Tibial nerve (tissue), 4 donors: ENCODE data around the gene PGBD5. TPM values are rescaled to one million over a fixed set of nuclear protein-coding genes. Genes with fewer than 3 reads are reported as not detected.
A peak's percentile ranks its signal among the peaks of the same experiment; 100 is the strongest.

Experiments
- DNase-seq, 2 donors: peaks; one replicate each; pipeline ENCODE4 v3.0.0-alpha.2; 2019; ENCODE audit warnings: low spot score in 2 of 2
- H3K27ac ChIP-seq, 4 donors: fragments of 200-600 bp; sonication (generic) in 3 of 4; one replicate each; pipeline ENCODE4 v1.5.1; 2017 to 2019; ENCODE audit warnings: mild to moderate bottlenecking in 1 of 4
- H3K27me3 ChIP-seq, 2 donors: fragments of 200-600 bp; sonication (generic) in 1 of 2; one replicate each; pipeline versions ENCODE4 v1.5.1 to v1.6.0; 2017 to 2019
- H3K36me3 ChIP-seq, 3 donors: fragments of 200-600 bp; sonication (generic); one replicate each; pipeline ENCODE4 v1.5.1; 2018 to 2019
- H3K4me1 ChIP-seq, 4 donors: fragments of 200-600 bp; sonication (generic) in 3 of 4; one replicate each; pipeline ENCODE4 v1.5.1; 2017 to 2019
- H3K4me3 ChIP-seq, 4 donors: fragments of 200-600 bp; sonication (generic) in 3 of 4; one replicate each; pipeline ENCODE4 v1.5.1; 2017 to 2019; ENCODE audit warnings: mild to moderate bottlenecking in 1 of 4, moderate library complexity in 1 of 4
- H3K9me3 ChIP-seq, 4 donors: fragments of 200-600 bp; sonication (generic) in 3 of 4; one replicate each; pipeline ENCODE4 v1.5.1; 2017 to 2019
- CTCF ChIP-seq, 5 experiments: fragments of 200-600 bp in 3 of 5; fragments of 450-650 bp in 2 of 5; sonication (generic) in 3 of 5; IDR thresholded peaks; one replicate each; pipeline ENCODE4 v1.5.1; 2016 to 2019; ENCODE audit warnings: antibody characterized with exemption in 5 of 5, mild to moderate bottlenecking in 3 of 5, moderate library complexity in 2 of 5
- EP300 ChIP-seq, 2 donors: sonication (generic); formaldehyde crosslinking; IDR thresholded peaks; one replicate each; pipeline ENCODE4 v1.6.1; 2017; ENCODE audit warnings: antibody characterized with exemption in 2 of 2, mild to moderate bottlenecking in 1 of 2
- POLR2A ChIP-seq, 2 donors: fragments of 450-650 bp; IDR thresholded peaks; one replicate each; pipeline ENCODE4 v1.6.1; 2017; ENCODE audit warnings: antibody characterized with exemption in 2 of 2, mild to moderate bottlenecking in 2 of 2, moderate library complexity in 2 of 2
- WGBS, 2 donors: methylation state at CpG; one replicate each; pipeline ENCODE4 v1.1.5; 2018; 5-methylcytosine and 5-hydroxymethylcytosine counted together
- total RNA-seq, 4 donors: library from RNA; depleted of rRNA; stranded (reverse); fragments of >200 nt; gene quantifications; one replicate each; pipeline ENCODE4 v1.1.0, GENCODE V29; 2016

The PGBD5 gene
- total RNA-seq, 4 donors from 2014 or later, result 1.4 to 5.1 (median 2.2) TPM

- no peak for TF ChIP-seq CTCF (IDR thresholded peaks at IDR 0.05)
- TF ChIP-seq EP300 (IDR thresholded peaks at IDR 0.05), result no peak
- no peak for TF ChIP-seq POLR2A (IDR thresholded peaks at IDR 0.05)
- Histone ChIP-seq H3K27ac (peak overlapping the region in 1 of 4 donors; percentile 30), H3K36me3 (no peaks in the 10 kb centered on the region), H3K27me3 (no peaks in the 10 kb centered on the region), H3K9me3 (peaks cover 0 to 19% (median 0%) of the 10 kb centered on the region in 4 donors), H3K4me3 (no peak overlapping the region), H3K4me1 (no peaks in the 10 kb centered on the region)
- 42 to 43% methylated on average over 3 of the region's 3 CpGs for WGBS, 2 donors
- DNase-seq, result no peak
These were observed 51.0 kb downstream of the PGBD5 start for GRCh38 chr1:230375147-230375546.

- H3K27me3 ChIP-seq, result no peaks in the 10 kb centered on the region
- WGBS, 2 donors, result 88% methylated on average over 12 of the region's 12 CpGs
- TF ChIP-seq EP300 (IDR thresholded peaks at IDR 0.05) (no peak), CTCF (IDR thresholded peaks at IDR 0.05) (no peak), POLR2A (IDR thresholded peaks at IDR 0.05) (no peak)
These were observed 54.0 kb downstream of the PGBD5 start for GRCh38 chr1:230371923-230372703.

GRCh38 chr1:230370109-230370508, 56.0 kb downstream of the PGBD5 start:
- DNase-seq, result no peak
- H3K27me3 ChIP-seq, result no peaks in the 10 kb centered on the region
- 77 to 85% methylated on average over 10 of the region's 10 CpGs for WGBS, 2 donors
- no peak overlapping the region for H3K27ac ChIP-seq
- TF ChIP-seq CTCF (IDR thresholded peaks at IDR 0.05) (no peak), EP300 (IDR thresholded peaks at IDR 0.05) (no peak), POLR2A (IDR thresholded peaks at IDR 0.05) (no peak)
- H3K4me3 ChIP-seq, result no peak overlapping the region
- H3K4me1 ChIP-seq, result no peaks in the 10 kb centered on the region
- H3K9me3 ChIP-seq, result no peaks in the 10 kb centered on the region
- no peaks in the 10 kb centered on the region for H3K36me3 ChIP-seq

More at GRCh38 chr1:230371923-230372703, 54.0 kb downstream of the PGBD5 start:
- Histone ChIP-seq H3K27ac (no peak overlapping the region), H3K36me3 (no peaks in the 10 kb centered on the region), H3K4me1 (no peaks in the 10 kb centered on the region), H3K9me3 (no peaks in the 10 kb centered on the region), H3K4me3 (no peak overlapping the region)
- DNase-seq, result no peak

- Histone ChIP-seq H3K36me3 (no peaks in the 10 kb centered on the region), H3K27me3 (no peaks in the 10 kb centered on the region), H3K27ac (no peak overlapping the region), H3K4me1 (no peaks in the 10 kb centered on the region), H3K4me3 (no peak overlapping the region), H3K9me3 (no peaks in the 10 kb centered on the region)
- no peak for TF ChIP-seq EP300 (IDR thresholded peaks at IDR 0.05)
- no peak for TF ChIP-seq CTCF (IDR thresholded peaks at IDR 0.05)
- TF ChIP-seq POLR2A (IDR thresholded peaks at IDR 0.05), result no peak
- WGBS, 2 donors, result 41 to 52% methylated on average over 4 of the region's 4 CpGs
- DNase-seq, result no peak
These were observed 57.3 kb downstream of the PGBD5 start for GRCh38 chr1:230368871-230369270.

DNA sequence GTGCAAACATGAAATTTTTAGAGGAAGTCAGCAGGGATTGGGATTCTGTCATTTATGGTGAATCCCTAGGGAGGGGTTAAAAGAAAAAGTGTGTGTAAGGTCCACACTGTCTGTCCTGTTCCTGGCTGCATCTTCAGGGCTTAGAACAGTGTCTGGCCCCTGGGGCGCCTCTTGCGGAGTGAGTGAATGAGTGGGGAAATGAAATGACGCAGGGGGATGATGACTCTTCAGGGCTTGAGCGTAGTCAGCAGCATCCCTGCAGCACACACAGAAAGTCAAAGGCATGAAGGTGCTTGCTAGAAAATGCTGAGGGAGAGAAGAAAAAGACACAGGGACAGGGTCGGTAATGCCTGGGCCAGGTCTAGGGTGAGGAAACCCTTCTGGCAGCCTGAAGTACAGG, 57.8 kb downstream of the PGBD5 start:
- TF ChIP-seq EP300 (IDR thresholded peaks at IDR 0.05) (no peak), CTCF (IDR thresholded peaks at IDR 0.05) (no peak), POLR2A (IDR thresholded peaks at IDR 0.05) (no peak)
- Histone ChIP-seq H3K27me3 (no peaks in the 10 kb centered on the region), H3K36me3 (no peaks in the 10 kb centered on the region), H3K9me3 (no peaks in the 10 kb centered on the region), H3K4me3 (no peak overlapping the region), H3K27ac (no peak overlapping the region), H3K4me1 (no peaks in the 10 kb centered on the region)
- DNase-seq, result no peak
- 72 to 82% methylated on average over 5 of the region's 5 CpGs for WGBS, 2 donors
